ENCODE measurements around the gene HYKK. TPM values are rescaled to one million over a fixed set of nuclear protein-coding genes. Genes with fewer than 3 reads are reported as not detected.

Gene HYKK
- total RNA-seq, 1 experiment from 2014 or later = 19.8 TPM

DNA sequence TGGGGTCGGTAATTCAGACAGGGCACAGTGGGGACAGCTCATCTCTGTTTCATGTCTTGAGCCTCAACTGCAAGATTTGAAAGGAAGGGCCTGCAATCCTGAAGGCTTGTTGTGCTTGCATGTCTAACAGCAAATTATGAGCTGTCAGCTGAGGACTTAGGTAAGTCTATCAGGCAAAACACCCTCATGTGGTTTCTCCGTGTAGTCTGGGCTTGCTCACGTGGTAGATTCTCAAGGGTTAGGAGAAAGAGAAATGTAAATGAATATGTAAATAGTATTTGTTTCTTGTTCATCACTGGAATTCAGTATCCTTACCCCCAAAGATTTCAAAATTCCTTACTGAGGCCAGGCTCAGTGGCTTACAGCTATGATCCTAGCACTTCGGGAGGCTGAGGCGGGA lies 30.1 kb upstream of the HYKK start:
- no TSS peak for BruUV-seq (replicated peaks)
- ChIA-PET CTCF (no interaction called here), POLR2A (interaction anchor here (0.6 kb wide), 1 partner anchor 395 kb away, joined by 12 read pairs; the partner anchor contains the start of gene MORF4L1)
- H3K4me3 ChIP-seq (ENCODE audit: low read depth in 2 of 2, low read length in 2 of 2) = no peak overlapping the region
- DNase-seq (ENCODE audit: low read depth, low spot score) = no peak
- no peak for TF ChIP-seq POLR2AphosphoS5 (IDR thresholded peaks at IDR 0.05; ENCODE audit: low read depth, low read length)
- TF ChIP-seq, protein P1, sequence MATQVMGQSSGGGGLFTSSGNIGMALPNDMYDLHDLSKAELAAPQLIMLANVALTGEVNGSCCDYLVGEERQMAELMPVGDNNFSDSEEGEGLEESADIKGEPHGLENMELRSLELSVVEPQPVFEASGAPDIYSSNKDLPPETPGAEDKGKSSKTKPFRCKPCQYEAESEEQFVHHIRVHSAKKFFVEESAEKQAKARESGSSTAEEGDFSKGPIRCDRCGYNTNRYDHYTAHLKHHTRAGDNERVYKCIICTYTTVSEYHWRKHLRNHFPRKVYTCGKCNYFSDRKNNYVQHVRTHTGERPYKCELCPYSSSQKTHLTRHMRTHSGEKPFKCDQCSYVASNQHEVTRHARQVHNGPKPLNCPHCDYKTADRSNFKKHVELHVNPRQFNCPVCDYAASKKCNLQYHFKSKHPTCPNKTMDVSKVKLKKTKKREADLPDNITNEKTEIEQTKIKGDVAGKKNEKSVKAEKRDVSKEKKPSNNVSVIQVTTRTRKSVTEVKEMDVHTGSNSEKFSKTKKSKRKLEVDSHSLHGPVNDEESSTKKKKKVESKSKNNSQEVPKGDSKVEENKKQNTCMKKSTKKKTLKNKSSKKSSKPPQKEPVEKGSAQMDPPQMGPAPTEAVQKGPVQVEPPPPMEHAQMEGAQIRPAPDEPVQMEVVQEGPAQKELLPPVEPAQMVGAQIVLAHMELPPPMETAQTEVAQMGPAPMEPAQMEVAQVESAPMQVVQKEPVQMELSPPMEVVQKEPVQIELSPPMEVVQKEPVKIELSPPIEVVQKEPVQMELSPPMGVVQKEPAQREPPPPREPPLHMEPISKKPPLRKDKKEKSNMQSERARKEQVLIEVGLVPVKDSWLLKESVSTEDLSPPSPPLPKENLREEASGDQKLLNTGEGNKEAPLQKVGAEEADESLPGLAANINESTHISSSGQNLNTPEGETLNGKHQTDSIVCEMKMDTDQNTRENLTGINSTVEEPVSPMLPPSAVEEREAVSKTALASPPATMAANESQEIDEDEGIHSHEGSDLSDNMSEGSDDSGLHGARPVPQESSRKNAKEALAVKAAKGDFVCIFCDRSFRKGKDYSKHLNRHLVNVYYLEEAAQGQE (IDR thresholded peaks at IDR 0.05; ENCODE audit: insufficient read depth in 1 of 2, low read depth in 2 of 2, low read length in 1 of 2) = no peak
- no peak for TF ChIP-seq TCF7L2 (IDR thresholded peaks at IDR 0.05; ENCODE audit: low read depth, low read length)
- TF ChIP-seq, protein P2, sequence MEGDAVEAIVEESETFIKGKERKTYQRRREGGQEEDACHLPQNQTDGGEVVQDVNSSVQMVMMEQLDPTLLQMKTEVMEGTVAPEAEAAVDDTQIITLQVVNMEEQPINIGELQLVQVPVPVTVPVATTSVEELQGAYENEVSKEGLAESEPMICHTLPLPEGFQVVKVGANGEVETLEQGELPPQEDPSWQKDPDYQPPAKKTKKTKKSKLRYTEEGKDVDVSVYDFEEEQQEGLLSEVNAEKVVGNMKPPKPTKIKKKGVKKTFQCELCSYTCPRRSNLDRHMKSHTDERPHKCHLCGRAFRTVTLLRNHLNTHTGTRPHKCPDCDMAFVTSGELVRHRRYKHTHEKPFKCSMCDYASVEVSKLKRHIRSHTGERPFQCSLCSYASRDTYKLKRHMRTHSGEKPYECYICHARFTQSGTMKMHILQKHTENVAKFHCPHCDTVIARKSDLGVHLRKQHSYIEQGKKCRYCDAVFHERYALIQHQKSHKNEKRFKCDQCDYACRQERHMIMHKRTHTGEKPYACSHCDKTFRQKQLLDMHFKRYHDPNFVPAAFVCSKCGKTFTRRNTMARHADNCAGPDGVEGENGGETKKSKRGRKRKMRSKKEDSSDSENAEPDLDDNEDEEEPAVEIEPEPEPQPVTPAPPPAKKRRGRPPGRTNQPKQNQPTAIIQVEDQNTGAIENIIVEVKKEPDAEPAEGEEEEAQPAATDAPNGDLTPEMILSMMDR (IDR thresholded peaks at IDR 0.05) = no peak
- no peak for TF ChIP-seq SIN3A (IDR thresholded peaks at IDR 0.05; ENCODE audit: borderline replicate concordance, insufficient read depth, low read depth, low read length)
- H3K36me3 ChIP-seq (ENCODE audit: control insufficient read depth, insufficient read depth, low read length) = peaks cover 35% of the 10 kb centered on the region
- intact Hi-C loops (cut with micrococcal nuclease; ENCODE audit: unreplicated experiment) = no loop called here
- ATAC-seq = no peak
- in situ Hi-C loops (cut with HindIII; ENCODE audit: low pct_unique_long_range_greater_than_20kb, low sequenced_read_pairs) = no loop called here
- peak overlapping the region; percentile 11; the same call in 1 of the 2 replicates for H3K27ac ChIP-seq (ENCODE audit: low read length)
- no peaks in the 10 kb centered on the region for H3K4me1 ChIP-seq (ENCODE audit: control insufficient read depth, insufficient read depth, low read length)
- H3K9me3 ChIP-seq (ENCODE audit: control insufficient read depth, insufficient read depth, low read depth, low read length) = no peaks in the 10 kb centered on the region
- no peaks in the 10 kb centered on the region for H3K27me3 ChIP-seq (ENCODE audit: control insufficient read depth, insufficient read depth, low read length)

DNA sequence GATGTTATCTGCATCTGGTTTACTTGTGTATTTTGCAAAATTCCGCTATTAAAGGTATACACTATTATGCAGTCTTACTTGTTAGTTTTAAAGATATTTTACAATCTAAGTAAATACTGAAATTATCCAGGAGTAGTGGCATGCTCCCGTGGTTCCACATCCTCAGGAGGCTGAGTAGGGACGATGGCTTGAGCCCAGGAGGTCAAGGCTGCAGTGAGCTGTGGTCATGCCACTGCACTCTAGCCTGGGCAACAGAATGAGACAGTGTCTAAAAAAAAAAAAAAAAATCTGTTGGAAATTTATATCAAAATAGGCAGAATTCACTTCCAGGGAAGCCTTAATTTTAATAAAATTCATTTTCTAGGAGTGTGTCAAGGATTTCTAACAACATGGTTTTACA lies 27.7 kb upstream of the HYKK start:
- no peaks in the 10 kb centered on the region for H3K27me3 ChIP-seq (ENCODE audit: control insufficient read depth, insufficient read depth, low read length)
- intact Hi-C loops (cut with micrococcal nuclease; ENCODE audit: unreplicated experiment) (loop anchor here (5.0 kb wide), 1 partner anchor 172 kb away; no protein-coding TSS in a partner anchor), in situ Hi-C loops (cut with HindIII; ENCODE audit: low pct_unique_long_range_greater_than_20kb, low sequenced_read_pairs) (no loop called here)
- H3K9me3 ChIP-seq (ENCODE audit: control insufficient read depth, insufficient read depth, low read depth, low read length) = no peaks in the 10 kb centered on the region
- H3K4me3 ChIP-seq (ENCODE audit: low read depth in 2 of 2, low read length in 2 of 2) = no peak overlapping the region
- no peaks in the 10 kb centered on the region for H3K4me1 ChIP-seq (ENCODE audit: control insufficient read depth, insufficient read depth, low read length)
- no TSS peak for BruUV-seq (replicated peaks)
- TF ChIP-seq POLR2AphosphoS5 (IDR thresholded peaks at IDR 0.05; ENCODE audit: low read depth, low read length) (no peak), SIN3A (IDR thresholded peaks at IDR 0.05; ENCODE audit: borderline replicate concordance, insufficient read depth, low read depth, low read length) (no peak), TCF7L2 (IDR thresholded peaks at IDR 0.05; ENCODE audit: low read depth, low read length) (no peak)
- TF ChIP-seq, protein P1 (IDR thresholded peaks at IDR 0.05; ENCODE audit: insufficient read depth in 1 of 2, low read depth in 2 of 2, low read length in 1 of 2) = no peak
- TF ChIP-seq, protein P2 (IDR thresholded peaks at IDR 0.05) = no peak
- H3K36me3 ChIP-seq (ENCODE audit: control insufficient read depth, insufficient read depth, low read length) = peaks cover 37% of the 10 kb centered on the region
- ChIA-PET POLR2A (interaction anchor here (0.7 kb wide), 1 partner anchor 291 kb away, joined by 5 read pairs; no protein-coding TSS in a partner anchor), CTCF (interaction anchor here (0.6 kb wide), 1 partner anchor 58 kb away, joined by 3 read pairs; no protein-coding TSS in a partner anchor)
- ATAC-seq = no peak
- H3K27ac ChIP-seq (ENCODE audit: low read length) = peak overlapping the region; percentile 54
- DNase-seq (ENCODE audit: low read depth, low spot score) = no peak

Data from Panc1 (cell line).